Immature natural killer cell (primary cell): Measurements from ENCODE around the gene FAM170B. TPM values are rescaled to one million over a fixed set of nuclear protein-coding genes. Genes with fewer than 3 reads are reported as not detected.

Experiments
- DNase-seq, 3 donors: peaks; one replicate each; pipeline ENCODE4 v3.0.0; 2022; ENCODE audit warnings: mixed read lengths in 1 of 3
- H3K27ac Mint-ChIP-seq, 6 donors: one replicate each; pipeline ENCODE4 v1.8.0; 2020; ENCODE audit warnings: mixed read lengths in 6 of 6, mild to moderate bottlenecking in 5 of 6, inconsistent platforms in 4 of 6, moderate library complexity in 3 of 6
- H3K27me3 Mint-ChIP-seq, 3 donors: one replicate each; pipeline ENCODE4 v1.8.0; 2020 to 2021; ENCODE audit warnings: low read depth in 3 of 3, mild to moderate bottlenecking in 3 of 3, mixed read lengths in 3 of 3, moderate library complexity in 3 of 3, inconsistent platforms in 1 of 3
- H3K36me3 Mint-ChIP-seq, 3 donors: one replicate each; pipeline ENCODE4 v1.8.0; 2020; ENCODE audit warnings: mixed read lengths in 3 of 3, inconsistent platforms in 2 of 3, mild to moderate bottlenecking in 2 of 3
- H3K4me1 Mint-ChIP-seq, 2 donors: one replicate each; pipeline ENCODE4 v1.8.0; 2020; ENCODE audit warnings: inconsistent platforms in 2 of 2, mild to moderate bottlenecking in 2 of 2, mixed read lengths in 2 of 2, moderate library complexity in 1 of 2
- H3K4me3 Mint-ChIP-seq, 5 donors: one replicate each; pipeline ENCODE4 v1.8.0; 2020; ENCODE audit warnings: mild to moderate bottlenecking in 5 of 5, mixed read lengths in 5 of 5, inconsistent platforms in 3 of 5, moderate library complexity in 3 of 5
- H3K9me3 Mint-ChIP-seq, 6 donors: one replicate each; pipeline ENCODE4 v1.8.0; 2020; ENCODE audit warnings: mild to moderate bottlenecking in 6 of 6, mixed read lengths in 6 of 6, inconsistent platforms in 4 of 6, moderate library complexity in 3 of 6
- polyA plus RNA-seq, 3 donors: library from polyadenylated mRNA; unstranded; fragments of 300-500 nt; fragmentation: Illumina TruSeq; gene quantifications; one replicate each; pipeline ENCODE4 v1.2.3, GENCODE V29; 2021

The FAM170B gene
- polyA plus RNA-seq, 3 donors from 2014 or later, result not detected

GRCh38 chr10:49118430-49119074 lies 15.3 kb downstream of the FAM170B start:
- H3K27me3 Mint-ChIP-seq, result peaks cover 4 to 14% (median 12%) of the 10 kb centered on the region in 3 donors
- peaks cover 4 to 8% of the 10 kb centered on the region in 2 donors for H3K4me1 Mint-ChIP-seq
- H3K9me3 Mint-ChIP-seq, result no peaks in the 10 kb centered on the region
- no peak overlapping the region for H3K27ac Mint-ChIP-seq
- H3K4me3 Mint-ChIP-seq, result no peak overlapping the region
- no peak for DNase-seq
- H3K36me3 Mint-ChIP-seq, result no peaks in the 10 kb centered on the region

GRCh38 chr10:49117376-49118070 lies 16.3 kb downstream of the FAM170B start:
- Mint-ChIP-seq H3K9me3 (no peaks in the 10 kb centered on the region), H3K27ac (no peak overlapping the region), H3K4me1 (peaks cover 4 to 8% of the 10 kb centered on the region in 2 donors), H3K27me3 (peaks cover 0 to 14% (median 12%) of the 10 kb centered on the region in 3 donors), H3K36me3 (no peaks in the 10 kb centered on the region), H3K4me3 (no peak overlapping the region)
- no peak for DNase-seq

DNA sequence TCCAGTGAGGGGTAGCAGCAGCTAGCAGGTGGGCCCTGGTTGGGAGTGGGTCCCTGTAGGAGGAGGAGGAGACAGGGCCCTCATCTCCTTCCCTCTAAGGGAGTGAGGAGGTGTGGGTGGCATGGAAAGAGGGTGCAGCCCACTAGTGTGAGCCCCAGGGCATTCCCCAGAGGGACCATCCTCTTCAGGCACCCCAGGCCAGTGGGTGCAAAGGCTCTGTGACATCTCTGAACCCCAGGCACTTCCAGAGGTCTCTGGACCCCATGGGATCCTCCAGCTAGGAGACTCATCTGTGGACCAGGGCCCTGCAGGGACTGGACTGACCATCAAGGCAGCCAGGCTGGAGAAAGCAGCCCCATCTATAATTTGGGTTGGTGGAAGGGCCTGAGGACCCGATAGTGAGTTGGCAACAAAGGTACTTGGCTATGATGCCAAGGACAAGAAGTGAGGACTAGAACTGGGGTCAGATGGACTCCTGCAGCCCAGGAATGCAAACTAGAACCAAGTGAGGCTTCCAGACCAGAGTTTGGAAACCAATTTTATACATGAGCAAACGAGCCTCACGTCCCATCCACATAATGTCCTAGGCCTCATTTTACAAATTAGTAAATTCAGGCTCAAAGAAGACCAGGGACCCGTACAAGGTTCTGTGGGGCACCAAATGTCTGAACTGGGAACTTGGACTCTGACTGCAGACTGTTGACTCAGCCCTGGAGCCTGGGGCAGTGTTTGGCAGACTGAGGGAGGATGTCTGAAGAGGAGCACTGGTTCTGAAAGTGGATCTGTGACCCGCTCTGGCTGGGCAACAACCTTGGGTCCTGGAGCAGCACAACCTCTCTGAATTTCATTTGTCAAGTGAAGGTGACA lies 17.1 kb downstream of the FAM170B start:
- Mint-ChIP-seq H3K27me3 (peaks cover 0 to 14% (median 10%) of the 10 kb centered on the region in 3 donors), H3K4me3 (peak overlapping the region in 2 of 5 donors; percentile 50 to 53)

GRCh38 chr10:49115796-49116508 lies 17.9 kb downstream of the FAM170B start:
- Mint-ChIP-seq H3K4me1 (peaks cover 4 to 8% of the 10 kb centered on the region in 2 donors), H3K36me3 (no peaks in the 10 kb centered on the region), H3K27ac (no peak overlapping the region), H3K27me3 (peaks cover 0 to 16% (median 9%) of the 10 kb centered on the region in 3 donors), H3K4me3 (peak overlapping the region; percentile 50 to 67 (median 56)), H3K9me3 (no peaks in the 10 kb centered on the region)
- no peak for DNase-seq

More for the DNA sequence above, 17.1 kb downstream of the FAM170B start:
- Mint-ChIP-seq H3K27ac (no peak overlapping the region), H3K9me3 (no peaks in the 10 kb centered on the region), H3K4me1 (peaks cover 4 to 8% of the 10 kb centered on the region in 2 donors), H3K36me3 (no peaks in the 10 kb centered on the region)
- no peak for DNase-seq

- no peaks in the 10 kb centered on the region for H3K9me3 Mint-ChIP-seq
- peak within 1 kb of the TSS in 1 of 6 donors; percentile 24 for H3K27ac Mint-ChIP-seq
- DNase-seq, result peak; percentile 16 to 27 (median 26)
- peak within 1 kb of the TSS; percentile 70 to 80 (median 77) for H3K4me3 Mint-ChIP-seq
- H3K27me3 Mint-ChIP-seq, result peaks cover 0 to 15% (median 7%) of the 10 kb centered on the region in 3 donors
- H3K4me1 Mint-ChIP-seq, result peaks cover 4 to 8% of the 10 kb centered on the region in 2 donors
- H3K36me3 Mint-ChIP-seq, result no peaks in the 10 kb centered on the region
These were observed 18.6 kb downstream of the FAM170B start, which contains the start of gene VSTM4 for GRCh38 chr10:49115015-49115795. VSTM4 (minus strand) TSS chr10:49115522; CDS start chr10:49115485, 37 bp downstream.

- Mint-ChIP-seq H3K4me3 (peak overlapping the region; percentile 70 to 80 (median 77)), H3K27me3 (peaks cover 0 to 19% (median 7%) of the 10 kb centered on the region in 3 donors), H3K36me3 (no peaks in the 10 kb centered on the region), H3K27ac (peak overlapping the region in 1 of 6 donors; percentile 24), H3K9me3 (no peaks in the 10 kb centered on the region), H3K4me1 (peaks cover 4 to 8% of the 10 kb centered on the region in 2 donors)
- DNase-seq, result no peak
These were observed 19.2 kb downstream of the FAM170B start for GRCh38 chr10:49114718-49115014.

- no peak for DNase-seq
- Mint-ChIP-seq H3K27me3 (peaks cover 0 to 19% (median 7%) of the 10 kb centered on the region in 3 donors), H3K4me1 (peaks cover 4 to 8% of the 10 kb centered on the region in 2 donors), H3K4me3 (peak overlapping the region in 4 of 5 donors; percentile 15 to 80 (median 48)), H3K9me3 (no peaks in the 10 kb centered on the region), H3K36me3 (no peaks in the 10 kb centered on the region), H3K27ac (no peak overlapping the region)
These were observed 20.1 kb downstream of the FAM170B start for GRCh38 chr10:49113741-49114141.

GRCh38 chr10:49112851-49113250 lies 21.0 kb downstream of the FAM170B start:
- H3K36me3 Mint-ChIP-seq, result no peaks in the 10 kb centered on the region
- no peaks in the 10 kb centered on the region for H3K9me3 Mint-ChIP-seq
- H3K4me3 Mint-ChIP-seq, result no peak overlapping the region
- no peak for DNase-seq
- H3K27me3 Mint-ChIP-seq, result peaks cover 0 to 19% (median 6%) of the 10 kb centered on the region in 3 donors
- peaks cover 4 to 8% of the 10 kb centered on the region in 2 donors for H3K4me1 Mint-ChIP-seq
- H3K27ac Mint-ChIP-seq, result no peak overlapping the region

DNA sequence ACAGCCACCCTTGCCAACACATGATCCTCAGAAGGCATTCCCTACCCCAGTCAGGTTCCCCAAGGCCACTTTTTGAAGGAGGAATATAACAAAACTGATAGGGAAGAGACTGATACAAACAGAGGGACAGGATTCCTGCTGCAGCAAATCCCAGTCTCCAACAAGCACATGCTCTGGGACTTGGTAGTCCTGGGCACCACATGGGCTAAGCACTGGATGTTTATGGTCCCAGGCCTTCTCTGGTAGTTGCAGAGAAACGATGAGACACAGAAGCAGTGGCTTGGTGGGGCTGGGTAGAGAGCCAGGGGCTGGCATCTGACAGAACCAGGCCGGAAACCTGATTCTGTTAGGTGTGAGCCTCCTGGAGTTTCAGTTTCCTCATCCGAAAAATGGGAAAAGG lies 21.7 kb downstream of the FAM170B start:
- peaks cover 4 to 8% of the 10 kb centered on the region in 2 donors for H3K4me1 Mint-ChIP-seq
- no peaks in the 10 kb centered on the region for H3K9me3 Mint-ChIP-seq
- H3K27me3 Mint-ChIP-seq, result peaks cover 0 to 14% (median 3%) of the 10 kb centered on the region in 3 donors
- H3K36me3 Mint-ChIP-seq, result no peaks in the 10 kb centered on the region
- no peak overlapping the region for H3K4me3 Mint-ChIP-seq
- no peak for DNase-seq
- no peak overlapping the region for H3K27ac Mint-ChIP-seq

DNA sequence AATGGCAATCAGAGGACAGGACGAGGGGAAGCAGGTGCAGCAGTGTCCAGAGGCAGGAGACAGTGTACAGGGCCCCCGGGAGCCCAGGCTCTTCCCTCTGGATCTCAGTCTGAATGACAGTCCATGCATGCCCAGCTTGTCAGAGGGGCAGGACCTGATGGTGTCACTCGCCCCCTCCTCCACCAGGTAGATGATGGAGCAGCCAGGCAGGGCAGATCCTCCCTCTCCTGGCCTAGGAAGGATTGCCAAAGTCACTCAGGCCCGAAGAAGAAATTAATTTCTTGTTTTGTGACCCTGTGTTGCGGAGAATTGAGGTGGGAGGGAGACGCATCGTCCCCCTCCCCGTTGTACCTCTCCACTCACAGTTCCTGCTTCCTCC lies 22.5 kb downstream of the FAM170B start:
- Mint-ChIP-seq H3K4me1 (peaks cover 4 to 8% of the 10 kb centered on the region in 2 donors), H3K27me3 (peaks cover 0 to 12% (median 3%) of the 10 kb centered on the region in 3 donors), H3K27ac (no peak overlapping the region), H3K9me3 (no peaks in the 10 kb centered on the region), H3K36me3 (no peaks in the 10 kb centered on the region), H3K4me3 (no peak overlapping the region)
- DNase-seq, result no peak

DNA sequence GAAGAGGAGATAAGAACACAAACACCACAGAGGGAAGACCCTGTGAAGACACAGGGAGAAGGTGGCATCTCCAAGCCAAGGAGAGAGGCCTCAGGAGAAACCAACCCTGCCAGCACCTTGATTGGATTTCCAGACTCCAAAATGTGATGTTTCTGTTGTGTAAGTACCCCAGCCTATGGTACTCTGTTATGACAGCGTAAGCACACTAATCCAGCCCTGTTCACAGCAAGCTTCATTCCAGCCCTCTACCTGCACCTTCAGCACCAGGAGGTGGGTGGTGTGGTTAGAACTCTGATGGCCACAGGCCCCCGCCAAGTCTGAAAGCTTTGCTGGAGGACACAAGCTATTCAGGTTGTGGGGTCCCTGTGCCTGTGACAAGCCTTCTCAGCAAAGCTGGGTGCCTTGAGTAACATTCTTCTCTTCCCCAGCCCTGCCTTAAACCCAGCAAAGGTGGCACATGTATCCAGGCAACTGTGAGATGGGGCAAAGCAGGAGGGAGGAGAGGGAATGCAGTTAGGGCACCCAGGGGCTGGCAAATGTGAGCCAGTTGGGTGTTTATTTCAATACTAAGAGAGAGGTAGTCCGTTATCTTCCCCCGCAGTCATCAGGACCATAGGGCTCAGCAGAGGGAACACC lies 23.0 kb downstream of the FAM170B start:
- H3K27ac Mint-ChIP-seq, result no peak overlapping the region
- H3K27me3 Mint-ChIP-seq, result peaks cover 0 to 7% (median 3%) of the 10 kb centered on the region in 3 donors

GRCh38 chr10:49109669-49110340 lies 24.0 kb downstream of the FAM170B start:
- Mint-ChIP-seq H3K27ac (no peak overlapping the region), H3K4me3 (no peak overlapping the region), H3K36me3 (no peaks in the 10 kb centered on the region), H3K27me3 (peaks cover 3 to 6% (median 4%) of the 10 kb centered on the region in 3 donors), H3K9me3 (no peaks in the 10 kb centered on the region), H3K4me1 (peaks cover 2 to 7% of the 10 kb centered on the region in 2 donors)
- no peak for DNase-seq

More for the DNA sequence above, 23.0 kb downstream of the FAM170B start:
- H3K4me3 Mint-ChIP-seq, result no peak overlapping the region
- H3K36me3 Mint-ChIP-seq, result no peaks in the 10 kb centered on the region
- DNase-seq, result no peak
- peaks cover 3 to 8% of the 10 kb centered on the region in 2 donors for H3K4me1 Mint-ChIP-seq
- H3K9me3 Mint-ChIP-seq, result no peaks in the 10 kb centered on the region
